Measurements from ENCODE around the gene WDR72. TPM values are rescaled to one million over a fixed set of nuclear protein-coding genes. Genes with fewer than 3 reads are reported as not detected.

The WDR72 gene
- 1 to 10 TPM; 1.0 to 8.1 (median 4.6) TPM for total RNA-seq

DNA sequence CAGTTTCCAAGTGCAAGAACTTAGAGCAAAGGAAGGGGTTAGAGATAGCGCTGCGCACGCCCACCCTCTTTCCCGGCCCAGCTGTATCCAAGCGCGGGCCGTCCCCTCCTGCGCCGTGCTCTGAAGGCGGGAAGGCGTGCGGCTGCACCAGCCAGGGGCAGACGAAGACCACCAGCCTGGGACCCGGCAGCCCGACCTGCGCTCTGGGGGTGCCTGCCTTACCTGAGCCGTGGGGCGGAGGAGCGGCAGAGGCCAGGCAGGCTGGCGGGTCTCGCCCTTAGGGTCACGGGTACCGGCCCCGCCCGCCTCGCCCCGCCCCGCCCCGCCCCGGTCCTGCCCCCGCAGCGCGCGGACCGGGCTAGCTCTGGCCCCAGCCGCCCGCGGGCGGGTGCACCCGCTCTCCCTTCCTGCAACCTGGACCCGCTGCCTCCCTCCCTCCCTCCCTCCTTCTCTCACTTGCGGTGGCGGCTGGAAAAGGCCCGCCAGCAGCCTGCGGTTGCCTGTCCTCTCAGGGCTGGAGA lies at the start of gene WDR72:
TSS of gene WDR72 (minus strand) at position 253 of the 521 bp plus-strand sequence. CDS start 26,514 bp downstream, outside the sequence.
- TF ChIP-seq, protein P1, sequence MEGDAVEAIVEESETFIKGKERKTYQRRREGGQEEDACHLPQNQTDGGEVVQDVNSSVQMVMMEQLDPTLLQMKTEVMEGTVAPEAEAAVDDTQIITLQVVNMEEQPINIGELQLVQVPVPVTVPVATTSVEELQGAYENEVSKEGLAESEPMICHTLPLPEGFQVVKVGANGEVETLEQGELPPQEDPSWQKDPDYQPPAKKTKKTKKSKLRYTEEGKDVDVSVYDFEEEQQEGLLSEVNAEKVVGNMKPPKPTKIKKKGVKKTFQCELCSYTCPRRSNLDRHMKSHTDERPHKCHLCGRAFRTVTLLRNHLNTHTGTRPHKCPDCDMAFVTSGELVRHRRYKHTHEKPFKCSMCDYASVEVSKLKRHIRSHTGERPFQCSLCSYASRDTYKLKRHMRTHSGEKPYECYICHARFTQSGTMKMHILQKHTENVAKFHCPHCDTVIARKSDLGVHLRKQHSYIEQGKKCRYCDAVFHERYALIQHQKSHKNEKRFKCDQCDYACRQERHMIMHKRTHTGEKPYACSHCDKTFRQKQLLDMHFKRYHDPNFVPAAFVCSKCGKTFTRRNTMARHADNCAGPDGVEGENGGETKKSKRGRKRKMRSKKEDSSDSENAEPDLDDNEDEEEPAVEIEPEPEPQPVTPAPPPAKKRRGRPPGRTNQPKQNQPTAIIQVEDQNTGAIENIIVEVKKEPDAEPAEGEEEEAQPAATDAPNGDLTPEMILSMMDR (IDR thresholded peaks at IDR 0.05) = no peak
- no peak for TF ChIP-seq POLR2A (IDR thresholded peaks at IDR 0.05)
- intact Hi-C loops (cut with DNase I; ENCODE audit: low total_unique reads) = no loop called here
- no peak for DNase-seq (ENCODE audit: low spot score in 2 of 2)
- H3K4me3 ChIP-seq (ENCODE audit: low read depth, poor library complexity, severe bottlenecking) = no peak within 1 kb of the TSS
- 2 to 3% methylated on average over 25 to 30 of the region's 45 CpGs for whole genome bisulfite sequencing, 2 donors

DNA sequence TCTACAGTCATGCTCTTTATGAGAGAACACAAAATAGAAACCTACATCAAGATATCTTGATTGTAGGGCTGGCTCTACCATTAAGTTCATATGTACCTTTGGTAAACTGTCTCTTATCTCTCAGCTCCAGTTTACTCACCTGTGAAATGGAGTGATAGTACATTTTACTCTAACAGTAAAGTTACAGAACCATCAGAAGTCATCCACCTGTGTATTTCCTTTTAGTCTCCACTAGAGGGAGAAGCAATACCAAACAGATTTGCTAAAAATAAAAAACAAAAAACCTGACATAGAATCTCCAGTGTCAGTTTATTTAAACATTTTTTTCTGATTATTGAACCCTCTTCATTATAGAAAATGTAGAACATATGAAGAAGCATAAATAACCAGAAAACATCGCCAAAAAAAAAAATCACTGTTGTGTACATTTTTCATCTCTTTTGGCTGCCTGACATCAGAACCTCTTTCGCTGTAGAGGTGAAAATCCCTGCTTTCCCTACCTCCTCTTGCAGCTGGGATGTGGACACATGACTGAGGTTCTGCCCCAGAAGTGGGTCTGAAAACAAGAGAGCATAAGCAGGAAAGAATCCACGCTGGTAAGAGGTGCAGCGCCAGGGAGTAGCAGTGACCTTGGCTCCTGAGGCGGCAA lies 48.7 kb upstream of the WDR72 start:
- TF ChIP-seq, protein P1 (IDR thresholded peaks at IDR 0.05) = no peak
- no peak for TF ChIP-seq POLR2A (IDR thresholded peaks at IDR 0.05)
- no peak for DNase-seq (ENCODE audit: low spot score in 2 of 2)
- no peak overlapping the region for H3K4me3 ChIP-seq (ENCODE audit: low read depth, poor library complexity, severe bottlenecking)
- intact Hi-C loops (cut with DNase I; ENCODE audit: low total_unique reads) = no loop called here
- 52 to 60% methylated on average over 5 of the region's 5 CpGs for WGBS, 2 donors

DNA sequence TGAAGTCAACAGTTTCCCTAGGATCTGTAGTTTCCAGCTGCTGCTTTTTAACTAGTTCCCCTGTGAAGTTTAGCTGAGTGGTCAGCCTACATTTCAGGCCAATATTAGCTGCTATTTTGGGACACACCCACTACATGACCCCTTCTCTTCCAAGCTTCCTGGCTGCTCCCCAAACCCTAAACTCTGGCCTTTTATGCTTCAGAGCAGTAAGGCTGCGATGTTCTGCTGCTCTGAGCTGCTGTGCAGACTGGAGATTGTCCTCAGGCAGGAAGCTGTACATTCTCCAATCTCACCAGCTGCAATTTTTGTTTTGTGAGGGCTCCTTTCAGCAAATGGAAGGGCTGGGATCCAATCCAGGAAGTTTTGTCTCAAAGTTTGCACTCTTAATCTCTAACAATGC lies 48.0 kb upstream of the WDR72 start:
- no peak overlapping the region for H3K4me3 ChIP-seq (ENCODE audit: low read depth, poor library complexity, severe bottlenecking)
- WGBS, 2 donors = 44 to 50% methylated on average over 1 of the region's 1 CpG
- DNase-seq (ENCODE audit: low spot score in 2 of 2) = no peak
- intact Hi-C loops (cut with DNase I; ENCODE audit: low total_unique reads) = no loop called here
- TF ChIP-seq POLR2A (IDR thresholded peaks at IDR 0.05) = no peak
- TF ChIP-seq, protein P1 (IDR thresholded peaks at IDR 0.05) = no peak

DNA sequence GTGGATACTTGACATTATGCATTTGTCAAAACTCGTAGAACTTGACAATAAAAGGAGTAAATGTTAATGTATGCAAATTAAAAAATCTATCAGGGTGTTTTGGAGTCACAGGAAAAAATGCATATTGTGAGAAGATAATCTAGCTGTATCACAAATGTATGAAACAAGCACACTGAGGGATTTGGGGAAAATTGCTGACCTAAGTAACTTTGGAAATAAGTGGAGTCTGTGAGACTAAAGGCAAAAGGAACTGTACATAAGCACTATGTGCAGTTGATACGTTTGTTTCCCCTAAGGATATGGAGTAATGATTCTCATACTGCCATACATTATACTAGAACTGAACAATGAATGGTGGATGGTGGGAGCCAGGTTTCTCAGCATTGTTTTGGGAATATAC lies 43.2 kb upstream of the WDR72 start:
- DNase-seq (ENCODE audit: low spot score in 2 of 2) = no peak
- intact Hi-C loops (cut with DNase I; ENCODE audit: low total_unique reads) = no loop called here
- no peak overlapping the region for H3K4me3 ChIP-seq (ENCODE audit: low read depth, poor library complexity, severe bottlenecking)
- TF ChIP-seq, protein P1 (IDR thresholded peaks at IDR 0.05) = no peak
- WGBS, 2 donors = 6 to 16% methylated on average over 2 of the region's 2 CpGs

DNA sequence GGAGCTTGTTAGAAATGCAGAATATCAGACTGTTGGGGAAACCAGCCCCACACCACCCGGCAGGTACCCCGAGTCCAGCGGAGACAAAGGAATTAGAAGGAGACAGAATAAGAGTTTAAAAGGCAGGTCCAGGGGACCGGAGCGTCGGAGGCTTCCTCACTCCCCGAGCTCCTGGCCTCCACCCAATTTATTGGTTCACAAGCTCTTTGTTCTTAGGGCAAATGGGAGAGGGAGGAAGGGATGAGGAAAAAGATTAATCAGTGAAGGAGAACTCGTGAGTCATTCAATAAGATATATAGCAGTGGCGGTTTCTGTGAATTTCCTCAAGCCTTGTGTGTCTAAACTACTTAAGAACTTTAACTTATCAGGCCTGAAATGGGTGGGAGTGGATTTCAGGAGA lies 32.1 kb upstream of the WDR72 start:
- DNase-seq (ENCODE audit: low spot score in 2 of 2) = no peak
- WGBS, 2 donors = 66 to 76% methylated on average over 9 of the region's 9 CpGs
- intact Hi-C loops (cut with DNase I; ENCODE audit: low total_unique reads) = no loop called here

More for the DNA sequence above, 32.1 kb upstream of the WDR72 start:
- TF ChIP-seq, protein P1 (IDR thresholded peaks at IDR 0.05) = no peak
- no peak for TF ChIP-seq POLR2A (IDR thresholded peaks at IDR 0.05)
- H3K4me3 ChIP-seq (ENCODE audit: low read depth, poor library complexity, severe bottlenecking) = no peak overlapping the region

Measured in lower leg skin (tissue), 4 donors.